Hepatocyte (in vitro differentiated cells): ENCODE data around the gene SNED1. TPM values are rescaled to one million over a fixed set of nuclear protein-coding genes. Genes with fewer than 3 reads are reported as not detected.

Experiments used
- DNase-seq: peaks from one replicate; pipeline ENCODE4 v3.0.0-alpha.2; 2016; ENCODE audit warnings: low spot score
- H2AFZ ChIP-seq: fragments of 200-600 bp; sonication (generic); 2 replicates; pipeline ENCODE4 v1.6.0; 2016; ENCODE audit warnings: antibody characterized with exemption, mild to moderate bottlenecking
- H3K27ac ChIP-seq: fragments of 200-600 bp; sonication (generic); 2 replicates; pipeline ENCODE4 v1.5.1; 2016; ENCODE audit warnings: mild to moderate bottlenecking
- H3K27me3 ChIP-seq: fragments of 200-600 bp; sonication (generic); 2 replicates; pipeline ENCODE4 v1.6.1; 2016
- H3K36me3 ChIP-seq: fragments of 200-600 bp; sonication (generic); replicated peaks from 2 replicates; pipeline ENCODE4 v1.5.1; 2016; ENCODE audit warnings: low read depth; ENCODE audit not compliant: insufficient read depth
- H3K4me1 ChIP-seq: fragments of 200-600 bp; sonication (generic); 2 replicates; pipeline ENCODE4 v1.5.1; 2016; ENCODE audit warnings: mild to moderate bottlenecking, moderate library complexity; ENCODE audit not compliant: insufficient read depth
- H3K4me2 ChIP-seq: fragments of 200-600 bp; sonication (generic); 2 replicates; pipeline ENCODE4 v1.6.0; 2016
- H3K4me3 ChIP-seq: fragments of 200-600 bp; sonication (generic); 2 replicates; pipeline ENCODE4 v1.5.1; 2016; ENCODE audit warnings: mild to moderate bottlenecking
- H3K79me2 ChIP-seq: fragments of 200-600 bp; sonication (generic); 2 replicates; pipeline ENCODE4 v1.6.0; 2017; ENCODE audit warnings: mild to moderate bottlenecking
- H3K9me2 ChIP-seq: fragments of 200-600 bp; sonication (generic); replicated peaks from 2 replicates; pipeline ENCODE4 v1.6.0; 2017; ENCODE audit warnings: mild to moderate bottlenecking; ENCODE audit not compliant: insufficient read depth
- H3K9me3 ChIP-seq: fragments of 200-600 bp; sonication (generic); 2 replicates; pipeline ENCODE4 v1.5.1; 2016; ENCODE audit warnings: low read depth, mild to moderate bottlenecking
- H4K20me1 ChIP-seq: fragments of 200-600 bp; sonication (generic); 2 replicates; pipeline ENCODE4 v1.6.0; 2016; ENCODE audit warnings: mild to moderate bottlenecking; ENCODE audit not compliant: insufficient read depth, poor library complexity, severe bottlenecking
- CTCF ChIP-seq: fragments of 200-600 bp; sonication (generic); IDR thresholded peaks from 2 replicates; pipeline ENCODE4 v1.5.1; 2016; ENCODE audit warnings: antibody characterized with exemption, mild to moderate bottlenecking; ENCODE audit not compliant: poor library complexity
- EZH2 ChIP-seq: fragments of 200-600 bp; sonication (generic); IDR thresholded peaks from 2 replicates; pipeline ENCODE4 v1.6.1; 2016; ENCODE audit warnings: antibody characterized with exemption, mild to moderate bottlenecking, borderline replicate concordance
- EZH2phosphoT487 ChIP-seq: fragments of 200-600 bp; sonication (generic); IDR thresholded peaks from one replicate; pipeline ENCODE4 v1.6.1; 2018; ENCODE audit warnings: antibody characterized with exemption, mild to moderate bottlenecking, low read depth, moderate library complexity; ENCODE audit not compliant: unreplicated experiment, severe bottlenecking
- WGBS: methylation state at CpG from one replicate; pipeline ENCODE4 v1.1.6; 2016; ENCODE audit warnings: low lambda C conversion rate; ENCODE audit errors: missing lambda C conversion rate; 5-methylcytosine and 5-hydroxymethylcytosine counted together
- polyA plus RNA-seq: library from polyadenylated mRNA; unstranded; fragments of >200 nt; fragmentation: Nextera tagmentation; extraction: Ambion mirVana; gene quantifications from 2 replicates; pipeline ENCODE4 v1.2.1, GENCODE V29; 2016
- total RNA-seq: library from RNA; depleted of rRNA; stranded (reverse); fragments of >200 nt; gene quantifications from 2 replicates; pipeline ENCODE4 v1.2.3, GENCODE V29; 2014

Gene SNED1
- total and polyA plus RNA-seq, 2 experiments from 2014 or later, result 4.6 to 6.5 TPM

GRCh38 chr2:240998995-240999791 lies 775 bp downstream of the SNED1 start:
- DNase-seq, result peak; percentile 38
- H3K27ac ChIP-seq, result no peak overlapping the region
- 12% methylated on average over 53 of the region's 71 CpGs for WGBS

GRCh38 chr2:240999873-241000541 lies 1.6 kb downstream of the SNED1 start:
- Histone ChIP-seq H3K9me3 (no peaks in the 10 kb centered on the region), H3K27me3 (peaks cover 12% of the 10 kb centered on the region), H3K4me2 (peak overlapping the region; percentile 84), H2AFZ (no peak overlapping the region), H3K9me2 (no peaks in the 10 kb centered on the region), H3K4me3 (no peak overlapping the region), H3K4me1 (peaks cover 25% of the 10 kb centered on the region), H3K27ac (no peak overlapping the region), H4K20me1 (no peaks in the 10 kb centered on the region), H3K79me2 (no peaks in the 10 kb centered on the region), H3K36me3 (no peaks in the 10 kb centered on the region)
- no peak for DNase-seq
- TF ChIP-seq EZH2phosphoT487 (no peak), EZH2 (no peak), CTCF (no peak)
- 93% methylated on average over 19 of the region's 19 CpGs for WGBS

More at GRCh38 chr2:240998995-240999791, 775 bp downstream of the SNED1 start:
- Histone ChIP-seq H3K4me1 (peaks cover 33% of the 10 kb centered on the region), H2AFZ (no peak overlapping the region), H3K79me2 (no peaks in the 10 kb centered on the region), H3K4me3 (peak overlapping the region; percentile 26), H4K20me1 (no peaks in the 10 kb centered on the region), H3K36me3 (no peaks in the 10 kb centered on the region), H3K9me3 (no peaks in the 10 kb centered on the region), H3K27me3 (peaks cover 12% of the 10 kb centered on the region), H3K9me2 (no peaks in the 10 kb centered on the region), H3K4me2 (peak overlapping the region; percentile 84)
- TF ChIP-seq CTCF (no peak), EZH2phosphoT487 (no peak), EZH2 (no peak)

GRCh38 chr2:241000831-241001321 lies 2.5 kb downstream of the SNED1 start:
- H3K9me3 ChIP-seq, result no peaks in the 10 kb centered on the region
- H3K9me2 ChIP-seq, result no peaks in the 10 kb centered on the region
- no peak overlapping the region for H3K27ac ChIP-seq
- H3K4me2 ChIP-seq, result no peak overlapping the region
- H3K36me3 ChIP-seq, result no peaks in the 10 kb centered on the region
- DNase-seq, result no peak
- 84% methylated on average over 9 of the region's 9 CpGs for WGBS
- H3K79me2 ChIP-seq, result no peaks in the 10 kb centered on the region
- peaks cover 12% of the 10 kb centered on the region for H3K27me3 ChIP-seq
- TF ChIP-seq EZH2, result no peak
- no peak for TF ChIP-seq EZH2phosphoT487
- no peak for TF ChIP-seq CTCF
- H2AFZ ChIP-seq, result no peak overlapping the region
- peaks cover 17% of the 10 kb centered on the region for H3K4me1 ChIP-seq
- no peak overlapping the region for H3K4me3 ChIP-seq
- no peaks in the 10 kb centered on the region for H4K20me1 ChIP-seq
